Neural cell (in vitro differentiated cells): Measurements from ENCODE around the gene CNOT6. TPM values are rescaled to one million over a fixed set of nuclear protein-coding genes. Genes with fewer than 3 reads are reported as not detected.

ENCODE experiments used
- H2AFZ ChIP-seq: fragments of 200-600, 300-800 bp; sonication (generic), shearing (Covaris generic); 2 replicates; pipeline ENCODE4 v1.6.0; 2014; ENCODE audit warnings: low read depth, mild to moderate bottlenecking, antibody characterized with exemption, low read length, moderate library complexity
- H3F3A ChIP-seq: fragments of 200-600 bp; shearing (Covaris generic); 2 replicates; pipeline ENCODE4 v1.6.1; 2016; ENCODE audit warnings: mild to moderate bottlenecking, moderate library complexity, mixed read lengths, antibody characterized with exemption, low read length; ENCODE audit not compliant: insufficient read depth, poor library complexity, severe bottlenecking
- H3K27ac ChIP-seq: fragments of 200-600, 300-800 bp; sonication (generic), shearing (Covaris generic); 2 replicates; pipeline ENCODE4 v1.5.1; 2014; ENCODE audit warnings: mild to moderate bottlenecking, low read length, moderate library complexity
- H3K27me3 ChIP-seq: fragments of 300-800, 200-600 bp; sonication (generic), shearing (Covaris generic); 2 replicates; pipeline ENCODE4 v1.6.0; 2014; ENCODE audit warnings: mild to moderate bottlenecking, low read depth, low read length, moderate library complexity; ENCODE audit not compliant: insufficient read depth
- H3K36me3 ChIP-seq: fragments of 300-800, 200-600 bp; sonication (generic), shearing (Covaris generic); 2 replicates; pipeline ENCODE4 v1.5.1; 2014; ENCODE audit warnings: mild to moderate bottlenecking, antibody characterized with exemption, low read length, moderate library complexity; ENCODE audit not compliant: insufficient read depth
- H3K4me2 ChIP-seq: fragments of 300-800, 200-600 bp; sonication (generic), shearing (Covaris generic); 2 replicates; pipeline ENCODE4 v1.6.0; 2014; ENCODE audit warnings: mild to moderate bottlenecking, low read length
- H3K4me3 ChIP-seq: fragments of 300-800, 200-600 bp; sonication (generic), shearing (Covaris generic); 2 replicates; pipeline ENCODE4 v1.5.1; 2014; ENCODE audit warnings: mild to moderate bottlenecking, low read length, moderate library complexity
- H3K79me2 ChIP-seq: fragments of 200-600 bp; shearing (Covaris generic); replicated peaks from 2 replicates; pipeline ENCODE4 v1.6.0; 2014; ENCODE audit warnings: mild to moderate bottlenecking, low read length, moderate library complexity; ENCODE audit not compliant: insufficient read depth
- H3K9ac ChIP-seq: fragments of 300-800, 200-600 bp; sonication (generic), shearing (Covaris generic); 2 replicates; pipeline ENCODE4 v1.6.1; 2016; ENCODE audit warnings: mild to moderate bottlenecking, low read length, mixed read lengths
- H3K9me2 ChIP-seq: fragments of 200-600 bp; shearing (Covaris generic); 2 replicates; pipeline ENCODE4 v1.6.1; 2016; ENCODE audit warnings: mild to moderate bottlenecking, low read length, mixed read lengths; ENCODE audit not compliant: insufficient read depth
- H3K9me3 ChIP-seq: fragments of 200-600, 300-800 bp; sonication (generic), shearing (Covaris generic); 2 replicates; pipeline ENCODE4 v1.6.1; 2016; ENCODE audit warnings: mild to moderate bottlenecking, mixed run types, low read length, moderate library complexity, mixed read lengths
- H4K20me1 ChIP-seq: fragments of 200-600 bp; shearing (Covaris generic); 2 replicates; pipeline ENCODE4 v1.6.1; 2016; ENCODE audit warnings: mild to moderate bottlenecking, mixed run types; ENCODE audit not compliant: insufficient read depth
- CTCF ChIP-seq: fragments of 450-650 bp; IDR thresholded peaks from 2 replicates; pipeline ENCODE4 v1.5.1; 2014; ENCODE audit warnings: antibody characterized with exemption, mild to moderate bottlenecking, moderate library complexity; ENCODE audit not compliant: poor library complexity, severe bottlenecking
- EP300 ChIP-seq: fragments of 450-650 bp; conservative IDR thresholded peaks from 2 replicates; pipeline ENCODE4 v1.6.1; 2014; ENCODE audit warnings: antibody characterized with exemption, mild to moderate bottlenecking, moderate library complexity; ENCODE audit not compliant: poor library complexity, severe bottlenecking
- EZH2 ChIP-seq: fragments of 200-600, 300-800 bp; shearing (Covaris generic), sonication (generic); IDR thresholded peaks from 2 replicates; pipeline ENCODE4 v1.6.1; 2014; ENCODE audit warnings: antibody characterized with exemption, low read length, borderline replicate concordance, mild to moderate bottlenecking; ENCODE audit not compliant: insufficient read depth, poor library complexity, severe bottlenecking
- MXI1 ChIP-seq: fragments of 450-650 bp; conservative IDR thresholded peaks from 2 replicates; pipeline ENCODE4 v1.6.1; 2014; ENCODE audit warnings: antibody characterized with exemption, mild to moderate bottlenecking; ENCODE audit not compliant: poor library complexity, severe bottlenecking
- POLR2AphosphoS5 ChIP-seq: IDR thresholded peaks from 2 replicates; pipeline ENCODE4 v1.6.1; 2012
- RAD21 ChIP-seq: fragments of 450-650 bp; conservative IDR thresholded peaks from 2 replicates; pipeline ENCODE4 v1.6.1; 2014; ENCODE audit warnings: antibody characterized with exemption, mild to moderate bottlenecking, moderate library complexity
- REST ChIP-seq: IDR thresholded peaks from 2 replicates; pipeline ENCODE4 v1.6.1; 2012; ENCODE audit warnings: borderline replicate concordance
- SMC3 ChIP-seq: fragments of 450-650 bp; conservative IDR thresholded peaks from 2 replicates; pipeline ENCODE4 v1.6.1; 2014; ENCODE audit warnings: antibody characterized with exemption, mild to moderate bottlenecking, moderate library complexity; ENCODE audit not compliant: poor library complexity
- TAF1 ChIP-seq: IDR thresholded peaks from 2 replicates; pipeline ENCODE4 v1.6.1; 2012; ENCODE audit warnings: low read depth
- polyA plus RNA-seq: library from polyadenylated mRNA; depleted of rRNA; stranded (reverse); fragments of >200 nt; gene quantifications from 2 replicates; pipeline ENCODE4 v1.2.3, GENCODE V29; 2014

CNOT6 gene
- polyA plus RNA-seq, 1 donor from 2014 or later, result 43.0 TPM

GRCh38 chr5:180619563-180619915, 125.4 kb downstream of the CNOT6 start:
- Histone ChIP-seq H3K4me2 (no peak overlapping the region), H3K9ac (no peak overlapping the region), H3K79me2 (no peaks in the 10 kb centered on the region), H3K9me2 (no peaks in the 10 kb centered on the region), H3K27ac (no peak overlapping the region), H3K9me3 (no peaks in the 10 kb centered on the region), H3K27me3 (peaks cover 3% of the 10 kb centered on the region), H3K36me3 (no peaks in the 10 kb centered on the region), H2AFZ (no peak overlapping the region), H3F3A (no peaks in the 10 kb centered on the region), H3K4me3 (peak overlapping the region; percentile 72), H4K20me1 (no peaks in the 10 kb centered on the region)
- TF ChIP-seq REST (no peak), RAD21 (no peak), CTCF (no peak), POLR2AphosphoS5 (no peak), SMC3 (no peak), EP300 (no peak), MXI1 (no peak), EZH2 (no peak), TAF1 (no peak)

- Histone ChIP-seq H3K9me2 (no peaks in the 10 kb centered on the region), H3K36me3 (no peaks in the 10 kb centered on the region), H3K9me3 (no peaks in the 10 kb centered on the region), H3F3A (no peaks in the 10 kb centered on the region), H3K4me3 (no peak overlapping the region), H3K79me2 (no peaks in the 10 kb centered on the region), H4K20me1 (no peaks in the 10 kb centered on the region), H3K27ac (no peak overlapping the region), H3K9ac (no peak overlapping the region), H3K27me3 (peaks cover 3% of the 10 kb centered on the region), H3K4me2 (no peak overlapping the region), H2AFZ (no peak overlapping the region)
- no peak for TF ChIP-seq CTCF
- TF ChIP-seq POLR2AphosphoS5, result no peak
- TF ChIP-seq RAD21, result no peak
Observed at GRCh38 chr5:180620014-180620413, 125.8 kb downstream of the CNOT6 start.
